Suprapubic skin (tissue), 4 donors: ENCODE measurements around the gene SEMA6C.

Experiments
- CTCF ChIP-seq, 2 donors: fragments of 200-600 bp in 1 of 2; fragments of 450-650 bp in 1 of 2; sonication (generic) in 1 of 2; IDR thresholded peaks; one replicate each; pipeline ENCODE4 v1.5.1; 2016 to 2019; ENCODE audit warnings: antibody characterized with exemption in 2 of 2, mild to moderate bottlenecking in 1 of 2, moderate library complexity in 1 of 2
- EP300 ChIP-seq: sonication (generic); formaldehyde crosslinking; IDR thresholded peaks from one replicate; pipeline ENCODE4 v1.6.1; 2017; ENCODE audit warnings: antibody characterized with exemption
- POLR2AphosphoS5 ChIP-seq, 3 donors: sonication (generic); formaldehyde crosslinking; IDR thresholded peaks; one replicate each; pipeline ENCODE4 v1.6.1; 2017; ENCODE audit warnings: antibody characterized with exemption in 3 of 3

DNA sequence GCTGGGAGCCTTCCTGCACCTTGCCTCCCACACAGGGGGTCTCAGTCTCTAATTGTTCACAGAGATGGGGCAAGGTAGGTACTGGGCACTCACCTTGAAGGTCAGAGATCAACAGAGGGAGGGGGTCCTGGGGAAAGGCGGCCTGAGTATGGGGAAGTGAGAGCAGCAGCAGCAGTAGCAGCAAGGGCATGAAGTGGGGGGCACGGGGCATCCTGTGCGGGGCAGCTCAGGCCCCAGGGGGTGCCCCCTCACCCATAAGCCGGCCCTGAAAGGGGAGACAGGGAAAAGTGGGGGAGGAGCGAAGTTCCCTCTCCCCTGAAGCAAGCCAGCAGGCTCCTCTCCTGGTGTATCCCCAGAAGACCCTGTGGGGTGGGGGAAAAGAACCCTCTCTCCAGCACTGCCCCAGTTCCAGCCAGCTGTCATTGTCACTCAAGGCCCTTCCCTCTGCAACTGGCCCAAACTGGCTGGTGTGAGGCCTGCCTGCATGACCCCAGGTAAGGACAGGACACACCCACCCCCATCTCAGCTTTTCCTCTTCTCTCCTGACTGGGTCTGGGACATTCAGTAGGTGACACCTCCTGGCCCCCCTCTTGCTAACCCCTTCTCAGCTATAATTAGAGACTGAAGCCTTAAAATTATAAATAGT, 3.9 kb downstream of the SEMA6C start:
- TF ChIP-seq CTCF (IDR thresholded peaks at IDR 0.05) (no peak), POLR2AphosphoS5 (IDR thresholded peaks at IDR 0.05) (no peak), EP300 (no peak)
